GM13976 (cell line): ENCODE results near the gene SPATA25.

Experiments
- DNase-seq: peaks from one replicate; pipeline ENCODE4 v3.0.0; 2012; ENCODE audit warnings: low spot score
- in situ Hi-C: fragments of 300-500 bp; cut with MboI; formaldehyde crosslinking; loops from one replicate; pipeline ENCODE4 v1.12.0; 2022; ENCODE audit warnings: low sequenced_read_pairs, mixed read lengths, inconsistent platforms; ENCODE audit not compliant: unreplicated experiment
- TF ChIP-seq, protein P1 (sequence below): IDR thresholded peaks from 2 replicates; pipeline ENCODE4 v1.5.1; 2012; ENCODE audit warnings: borderline replicate concordance, mild to moderate bottlenecking; ENCODE audit not compliant: insufficient read depth; ENCODE audit errors: extremely low read depth, missing control alignments, control extremely low read depth

The SPATA25 gene

DNA sequence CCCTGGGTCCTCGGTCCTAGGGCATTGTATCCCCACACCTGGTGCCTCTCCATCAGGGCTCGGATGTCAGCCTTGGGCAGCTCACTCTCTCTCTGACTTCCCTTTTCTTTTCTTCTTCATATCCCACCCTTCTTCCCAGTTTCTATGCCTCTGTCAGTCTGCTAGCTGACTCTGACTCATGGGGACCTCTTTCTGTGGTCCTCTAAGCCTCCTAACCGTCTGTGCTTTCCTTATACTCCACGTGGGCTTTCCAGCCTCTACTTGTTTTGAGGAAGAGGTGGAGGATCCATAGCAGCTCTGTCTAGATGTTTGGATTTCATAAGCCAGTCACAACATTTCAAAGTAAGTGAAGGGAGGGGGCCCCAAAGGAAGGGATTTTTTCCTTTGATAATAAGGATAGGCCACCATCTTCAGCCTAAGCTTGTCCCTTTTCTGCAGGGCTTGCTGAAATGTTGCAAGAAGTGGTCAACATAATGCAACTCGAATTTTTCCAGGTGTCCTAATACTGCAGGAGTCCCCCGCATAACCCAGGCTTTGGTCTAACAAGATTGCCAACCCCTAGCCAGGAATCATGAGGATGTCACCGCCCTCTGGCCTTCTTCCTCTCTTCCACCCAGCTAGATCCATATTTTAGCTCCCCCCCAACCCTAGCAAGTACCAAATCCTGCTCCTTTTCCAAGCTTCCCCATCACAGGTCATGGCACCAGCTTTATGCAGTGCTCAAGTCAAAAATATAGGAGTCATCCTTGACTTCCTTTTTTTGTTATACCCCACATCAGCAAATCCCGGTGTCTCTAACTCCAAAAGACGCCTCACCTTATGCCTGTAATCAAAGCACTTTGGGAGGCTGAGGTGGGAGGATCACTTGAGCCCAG, 33.3 kb upstream of the SPATA25 start:
- TF ChIP-seq, protein P1, sequence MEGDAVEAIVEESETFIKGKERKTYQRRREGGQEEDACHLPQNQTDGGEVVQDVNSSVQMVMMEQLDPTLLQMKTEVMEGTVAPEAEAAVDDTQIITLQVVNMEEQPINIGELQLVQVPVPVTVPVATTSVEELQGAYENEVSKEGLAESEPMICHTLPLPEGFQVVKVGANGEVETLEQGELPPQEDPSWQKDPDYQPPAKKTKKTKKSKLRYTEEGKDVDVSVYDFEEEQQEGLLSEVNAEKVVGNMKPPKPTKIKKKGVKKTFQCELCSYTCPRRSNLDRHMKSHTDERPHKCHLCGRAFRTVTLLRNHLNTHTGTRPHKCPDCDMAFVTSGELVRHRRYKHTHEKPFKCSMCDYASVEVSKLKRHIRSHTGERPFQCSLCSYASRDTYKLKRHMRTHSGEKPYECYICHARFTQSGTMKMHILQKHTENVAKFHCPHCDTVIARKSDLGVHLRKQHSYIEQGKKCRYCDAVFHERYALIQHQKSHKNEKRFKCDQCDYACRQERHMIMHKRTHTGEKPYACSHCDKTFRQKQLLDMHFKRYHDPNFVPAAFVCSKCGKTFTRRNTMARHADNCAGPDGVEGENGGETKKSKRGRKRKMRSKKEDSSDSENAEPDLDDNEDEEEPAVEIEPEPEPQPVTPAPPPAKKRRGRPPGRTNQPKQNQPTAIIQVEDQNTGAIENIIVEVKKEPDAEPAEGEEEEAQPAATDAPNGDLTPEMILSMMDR = no peak
- no peak for DNase-seq
- in situ Hi-C loops = no loop called here

DNA sequence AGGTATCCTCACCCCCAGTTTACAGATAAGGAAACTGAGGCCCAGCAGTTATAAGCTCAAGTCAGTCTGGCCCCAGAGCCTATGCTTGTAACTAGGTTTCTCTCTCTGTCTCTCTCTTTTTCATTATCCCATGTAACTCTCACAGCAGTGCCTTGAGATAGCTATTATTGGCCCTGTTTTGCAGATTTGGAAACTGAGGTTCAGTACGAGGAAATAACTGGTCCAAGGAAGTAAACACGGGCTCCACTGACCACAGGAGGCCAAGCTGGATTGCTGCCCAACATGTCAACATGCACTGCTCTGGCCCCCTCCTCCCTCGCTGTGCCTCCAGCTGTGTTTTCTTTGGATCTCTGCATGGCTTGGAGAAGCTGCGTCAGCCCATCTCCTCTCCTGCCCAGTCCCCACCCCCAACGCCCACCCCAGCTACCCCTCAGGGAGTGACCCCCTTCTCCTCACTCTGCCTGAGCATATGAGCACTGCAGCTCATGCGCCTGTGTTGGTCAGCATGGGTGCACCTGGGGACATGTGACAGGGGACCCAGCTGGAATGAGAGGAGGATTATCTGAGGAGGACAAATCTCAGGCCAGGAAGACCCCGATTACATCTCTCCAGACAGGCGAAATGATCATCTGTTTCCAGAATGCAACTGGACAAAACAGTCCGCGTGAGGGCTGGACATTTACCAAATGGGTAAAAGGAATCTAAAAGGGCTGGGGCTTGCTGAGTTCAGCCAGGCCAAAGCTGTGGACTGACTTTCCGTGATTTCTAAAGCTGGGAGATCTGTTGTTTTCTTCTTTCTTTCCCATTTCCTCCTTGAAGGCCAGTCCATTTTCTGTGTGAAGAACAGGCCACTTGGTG, 32.3 kb upstream of the SPATA25 start:
- no peak for DNase-seq
- in situ Hi-C loops = no loop called here
- TF ChIP-seq, protein P1 = no peak

DNA sequence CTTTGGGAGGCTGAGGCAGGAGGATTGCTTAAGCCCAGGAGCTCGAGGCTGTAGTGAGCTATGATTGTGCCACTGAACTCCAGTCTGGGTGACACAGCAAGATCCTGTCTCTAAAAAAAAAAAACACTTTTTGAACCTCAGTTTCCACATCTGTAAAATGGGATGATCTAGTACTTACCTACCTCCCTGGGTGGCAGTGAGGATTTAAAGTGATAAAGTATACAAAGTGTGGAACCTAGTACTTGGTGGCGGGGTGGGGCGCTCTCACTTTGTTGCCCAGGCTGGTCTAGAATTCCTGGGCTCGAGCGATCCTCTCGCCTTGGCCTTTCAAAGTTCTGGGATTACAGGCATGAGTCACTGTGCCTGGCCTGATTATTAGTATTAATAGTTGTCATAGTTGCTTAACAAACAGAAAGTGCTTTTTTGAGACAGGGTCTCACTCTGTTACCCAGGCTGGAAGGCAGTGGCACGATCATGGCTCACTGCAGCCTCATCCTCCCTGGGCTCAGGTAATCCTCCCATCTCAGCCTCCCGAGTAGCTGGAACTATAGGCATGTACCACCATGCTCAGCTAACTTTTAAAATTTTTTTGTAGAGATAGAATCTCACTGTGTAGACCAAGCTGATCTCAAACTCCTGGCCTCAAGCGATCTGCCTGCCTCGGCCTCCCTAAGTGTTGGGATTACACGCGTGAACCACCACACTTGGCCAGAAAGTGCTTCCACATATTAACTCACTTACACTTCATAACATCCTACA, 31.5 kb upstream of the SPATA25 start:
- in situ Hi-C loops = no loop called here
- DNase-seq = no peak
- TF ChIP-seq, protein P1 = no peak

- in situ Hi-C loops = no loop called here
- TF ChIP-seq, protein P1 = no peak
- DNase-seq = no peak
Observed at GRCh38 chr20:45918182-45918737, 30.8 kb upstream of the SPATA25 start.

- TF ChIP-seq, protein P1 = no peak
- no peak for DNase-seq
- in situ Hi-C loops = no loop called here
Observed at GRCh38 chr20:45917790-45918141, 30.3 kb upstream of the SPATA25 start.

DNA sequence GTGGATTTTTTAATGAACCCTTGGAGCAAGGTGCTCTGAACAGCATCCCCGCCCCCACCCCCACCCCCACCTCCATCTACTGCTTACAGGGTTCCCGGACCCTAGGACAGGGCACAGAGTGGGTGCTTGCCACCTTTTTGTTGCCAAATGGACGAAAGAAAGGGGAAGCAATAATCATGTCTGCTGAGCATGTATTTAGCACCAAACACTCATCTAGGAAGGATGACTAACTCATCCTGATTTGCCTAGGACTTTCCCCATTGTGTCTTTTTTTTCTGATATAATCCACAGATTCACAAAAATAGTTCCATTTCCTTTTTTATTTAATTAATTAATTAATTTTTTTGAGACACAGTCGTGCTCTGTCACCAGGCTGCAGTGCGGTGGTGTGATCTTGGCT, 25.7 kb upstream of the SPATA25 start:
- TF ChIP-seq, protein P1 = no peak

More for the DNA sequence above, 25.7 kb upstream of the SPATA25 start:
- DNase-seq = no peak
- in situ Hi-C loops = no loop called here
